NK-92 (cell line): Measurements from ENCODE around the gene UBA52.
"Not testable (repeated sequence)": the region's sequence is repeated elsewhere in the genome, so short reads cannot be mapped to it uniquely, and the experiment has no call there.

Experiments
- DNase-seq: peaks from one replicate; lab custom pipeline; 2025; ENCODE audit not compliant: unreplicated experiment; lab: John Stamatoyannopoulos, UW

The UBA52 gene

DNA sequence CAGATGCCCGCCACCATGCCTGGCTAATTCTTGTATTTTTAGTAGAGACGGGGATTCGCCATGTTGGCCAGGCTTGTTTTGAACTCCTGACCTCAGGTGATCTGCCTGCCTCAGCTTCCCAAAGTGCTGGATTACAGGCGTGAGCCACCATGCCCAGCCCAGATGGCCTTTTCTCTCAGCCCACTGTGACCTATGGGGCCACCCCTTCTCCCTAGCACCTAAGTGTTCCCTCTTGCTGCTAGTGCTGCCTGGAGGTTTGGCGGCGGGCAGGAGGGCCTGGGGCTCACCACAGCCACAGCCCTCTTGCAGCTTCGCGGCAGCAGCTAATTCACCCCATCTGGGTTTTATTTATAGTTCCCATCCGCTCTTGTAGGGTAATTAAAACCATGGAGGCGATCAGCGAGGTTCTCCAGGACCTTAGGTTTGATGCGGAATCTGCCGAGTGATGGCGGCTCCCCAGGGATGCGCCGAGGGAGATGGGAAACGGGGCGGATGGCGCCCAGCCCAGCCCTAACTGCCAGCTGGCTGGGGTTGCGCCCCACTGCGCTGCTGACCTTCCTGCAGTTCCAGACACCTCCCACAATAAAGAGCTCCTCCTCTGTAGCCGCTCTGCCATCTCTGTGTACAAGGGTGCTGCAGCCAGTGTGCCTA, 20.2 kb downstream of the UBA52 start:
- DNase-seq: no peak

DNA sequence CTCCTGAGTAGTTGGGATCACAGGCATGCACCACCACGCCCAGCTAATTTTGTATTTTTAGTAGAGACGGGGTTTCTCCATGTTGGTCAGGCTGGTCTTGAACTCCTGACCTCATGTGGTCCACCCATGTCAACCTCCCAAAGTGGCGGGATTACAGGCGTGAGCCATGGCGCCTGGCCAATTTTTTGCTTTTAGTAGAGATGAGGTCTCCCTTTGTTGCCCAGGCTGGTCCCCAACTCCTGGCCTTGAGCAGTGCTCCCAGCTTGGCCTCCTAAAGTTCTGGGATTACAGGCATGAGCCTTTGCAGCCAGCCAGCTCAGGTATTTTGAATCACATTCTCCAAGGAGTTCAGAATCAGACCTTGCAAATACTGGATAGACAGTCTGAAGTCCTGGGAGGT, 21.1 kb downstream of the UBA52 start:
- not testable (repeated sequence) for DNase-seq

DNA sequence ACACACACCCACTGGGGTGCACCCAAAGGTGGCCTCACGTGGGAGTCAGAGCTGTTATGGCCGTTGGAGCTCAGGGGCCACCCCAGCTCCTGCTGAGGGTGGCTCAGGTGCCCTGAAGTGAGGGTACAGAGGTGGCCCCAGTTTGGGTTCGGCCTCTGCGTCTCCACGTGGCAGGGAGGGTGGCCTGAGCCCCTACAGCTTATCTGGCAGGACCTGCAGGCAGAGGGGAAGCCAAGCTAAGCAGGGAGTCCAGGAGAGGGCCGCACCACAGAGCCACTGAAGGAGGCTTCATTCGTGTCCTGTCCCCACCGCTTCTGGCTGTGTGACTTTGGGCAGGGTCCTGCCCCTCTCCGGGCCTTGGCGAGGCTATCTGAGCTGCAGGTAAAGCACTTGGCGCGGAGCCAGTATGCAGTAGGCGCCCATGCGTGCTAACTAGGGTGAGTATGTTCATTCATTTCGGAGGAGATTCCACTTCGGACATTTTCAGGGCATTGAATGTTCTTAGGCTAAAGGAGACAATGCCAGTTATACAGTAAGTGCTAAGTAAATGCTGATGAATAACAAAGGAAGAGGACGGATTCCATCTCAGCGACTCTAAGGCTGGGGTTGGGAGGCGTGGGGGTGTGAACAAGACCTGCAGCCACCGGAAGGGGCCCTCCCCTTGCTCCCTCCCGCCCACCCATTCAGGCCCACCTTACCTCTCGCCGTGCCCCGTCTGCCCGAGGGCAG, 21.9 kb downstream of the UBA52 start:
- no peak for DNase-seq

GRCh38 chr19:18594096-18594823, 22.6 kb downstream of the UBA52 start:
- DNase-seq: no peak

GRCh38 chr19:18594824-18595373, 23.2 kb downstream of the UBA52 start:
- DNase-seq: no peak

DNA sequence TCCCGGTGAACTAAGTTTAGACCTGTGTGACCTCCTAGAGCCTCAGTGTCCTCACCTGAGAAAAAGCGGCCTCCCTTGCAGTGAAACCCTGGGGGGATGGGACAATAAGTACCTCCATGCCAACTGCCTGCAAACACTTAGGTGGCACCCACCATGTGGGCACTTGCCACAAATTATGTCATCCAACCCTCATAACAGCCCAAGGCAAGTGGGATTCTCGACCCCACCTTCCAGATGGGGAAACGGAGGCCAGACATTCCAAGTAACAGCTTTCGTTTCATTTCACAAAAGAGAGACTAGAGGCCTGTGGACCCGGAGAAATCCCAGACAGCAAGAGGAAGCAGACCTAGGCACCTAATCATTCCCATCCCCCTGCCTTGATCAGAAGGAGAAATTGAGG, 23.8 kb downstream of the UBA52 start:
- DNase-seq: no peak

DNA sequence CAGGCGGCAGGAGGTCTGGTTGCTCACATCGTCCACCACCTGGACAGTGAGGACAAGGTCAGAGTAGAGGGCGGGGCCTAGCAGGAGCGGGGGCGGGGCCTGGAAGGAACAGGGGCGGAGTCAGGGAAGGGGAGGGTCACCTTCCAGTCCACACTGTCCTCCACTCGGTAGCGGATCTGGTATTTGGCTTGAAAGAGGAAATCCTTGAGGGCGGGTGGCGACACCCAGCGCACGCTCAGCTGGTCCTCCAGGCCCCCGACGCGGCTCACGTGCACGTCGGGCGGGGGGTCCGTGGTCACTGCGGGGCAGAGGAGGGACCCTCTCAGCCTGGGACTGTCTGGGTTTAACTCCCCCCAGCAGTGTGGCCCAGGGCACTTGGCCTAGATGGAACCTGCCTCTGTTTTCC, 25.1 kb downstream of the UBA52 start:
- DNase-seq: no peak

DNA sequence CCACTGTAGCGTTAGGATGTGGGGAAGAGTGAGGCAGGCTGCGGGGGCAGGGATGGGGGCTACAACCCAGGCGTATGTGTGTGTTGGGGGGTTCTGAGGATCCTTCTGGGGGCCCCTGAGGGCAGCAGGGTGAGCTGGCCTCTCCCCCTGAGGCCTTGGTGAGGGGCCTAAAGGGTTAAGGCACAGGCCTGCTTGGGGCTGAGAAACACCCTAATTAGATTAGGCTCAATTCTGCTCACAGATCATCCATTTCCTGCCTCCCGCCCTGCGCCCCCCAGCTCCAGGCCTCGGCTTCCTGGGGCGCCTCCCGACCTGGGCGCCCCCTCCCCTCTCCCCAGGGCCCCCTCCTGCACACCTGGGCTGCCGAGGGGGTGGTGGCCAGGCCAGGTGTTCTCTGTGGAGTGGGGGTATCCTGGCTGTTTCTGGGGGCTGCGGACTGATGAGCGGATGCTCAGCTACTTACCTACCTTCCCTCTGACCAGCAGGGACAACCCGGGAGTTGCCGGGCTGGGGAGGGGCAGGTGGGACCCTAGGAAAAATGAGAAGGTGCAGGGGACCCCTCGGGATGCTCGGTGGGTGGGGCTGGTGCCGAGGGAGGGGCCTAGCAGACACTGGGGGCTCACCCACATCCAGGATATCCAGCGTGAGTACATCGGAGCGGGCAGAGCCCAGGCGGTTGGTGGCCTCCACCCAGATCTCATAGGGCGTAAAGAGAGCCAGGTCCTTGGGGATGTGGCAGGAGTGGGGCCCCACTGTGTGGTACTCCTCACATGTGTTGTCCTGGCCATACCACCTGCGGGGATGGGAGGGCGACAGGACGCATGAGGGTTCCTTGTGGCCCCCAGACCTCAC, 26.4 kb downstream of the UBA52 start:
- DNase-seq: no peak

DNA sequence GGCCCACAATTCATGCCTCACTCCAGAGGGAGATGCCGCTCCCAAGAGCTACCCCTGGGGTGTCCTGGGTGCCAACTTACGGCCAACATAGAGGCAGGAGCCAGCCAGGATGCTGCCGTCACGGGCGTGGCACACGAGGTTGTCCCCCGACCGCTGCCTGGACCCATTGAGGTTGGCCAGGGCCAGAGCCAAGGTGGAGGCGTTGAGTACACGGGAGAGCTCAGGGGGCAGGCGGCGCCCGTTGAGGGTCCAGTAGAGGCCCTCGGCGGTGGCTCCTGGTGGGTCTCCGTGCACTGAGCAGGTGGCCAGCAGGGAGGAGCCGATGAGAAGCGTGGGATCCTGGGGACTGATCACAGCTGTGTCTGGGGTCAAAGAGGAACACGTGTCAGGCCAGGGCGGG, 27.8 kb downstream of the UBA52 start:
- no peak for DNase-seq

DNA sequence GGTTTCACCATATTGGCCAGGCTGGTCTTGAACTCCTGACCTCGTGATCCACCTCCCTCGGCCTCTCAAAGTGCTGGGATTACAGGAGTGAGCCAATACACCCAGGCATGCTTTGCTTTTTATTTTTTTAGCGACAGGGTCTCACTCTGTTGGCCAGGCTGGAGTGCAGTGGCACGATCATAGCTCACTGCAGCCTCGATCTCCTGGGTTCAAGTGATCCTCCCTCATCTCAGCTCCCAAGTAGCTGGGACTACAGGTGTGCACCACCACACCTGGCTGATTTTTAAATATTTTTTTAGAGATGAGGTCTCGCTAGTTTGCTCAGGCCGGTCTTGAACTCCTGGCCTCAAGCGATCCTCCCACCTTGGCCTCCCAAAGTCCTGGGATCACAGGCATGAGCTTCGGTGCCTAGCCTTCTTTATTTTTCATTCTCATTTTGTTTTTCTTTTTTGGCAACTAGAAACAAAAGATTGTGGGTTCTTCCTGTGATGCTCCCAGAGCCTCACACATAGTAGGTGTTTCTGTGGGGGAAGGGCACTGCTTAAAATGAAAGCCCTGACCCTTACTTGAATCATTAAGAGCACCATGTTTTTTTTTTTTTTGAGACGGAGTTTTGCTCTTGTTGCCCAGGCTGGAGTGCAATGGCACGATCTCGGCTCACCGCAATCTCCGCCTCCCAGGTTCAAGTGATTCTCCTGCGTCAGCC, 29.2 kb downstream of the UBA52 start:
- not testable (repeated sequence) for DNase-seq

- DNase-seq: no peak
Observed at GRCh38 chr19:18601875-18602274, 30.2 kb downstream of the UBA52 start.

DNA sequence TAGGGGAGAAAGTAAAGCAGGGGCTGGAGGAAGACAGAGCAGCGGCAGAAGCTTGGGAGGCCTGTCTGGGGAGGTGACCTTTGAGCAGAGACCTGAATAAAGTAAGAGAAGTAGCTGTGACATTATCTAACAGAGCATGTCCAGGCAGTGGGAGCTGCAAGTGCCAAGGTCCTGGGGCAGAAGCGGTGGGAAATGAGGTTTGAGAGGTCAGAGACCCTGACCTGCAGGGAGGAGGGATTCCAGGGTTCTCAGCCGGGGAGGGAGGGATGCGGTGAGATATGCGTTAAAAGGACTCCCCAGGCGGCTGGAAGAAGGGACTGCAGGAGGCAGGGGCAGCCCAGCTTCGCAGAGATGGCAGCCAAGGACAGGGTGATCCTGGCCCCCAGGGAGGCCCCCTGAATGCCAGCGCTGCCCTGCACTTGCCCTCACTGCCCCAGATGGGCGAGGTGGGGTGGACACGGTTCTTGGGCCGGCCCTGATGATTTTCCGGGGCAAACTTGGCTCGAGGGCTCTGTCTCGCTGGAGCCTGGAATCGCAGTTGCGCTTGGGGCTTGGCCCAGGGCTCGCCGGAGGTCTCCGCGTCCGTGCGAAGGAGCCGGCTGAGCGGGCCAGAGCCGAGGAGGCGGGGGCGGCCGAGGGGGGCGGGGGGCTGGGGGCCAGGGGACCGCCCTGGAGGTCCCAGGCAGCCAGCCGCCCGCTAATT, 31.7 kb downstream of the UBA52 start:
- no peak for DNase-seq

DNA sequence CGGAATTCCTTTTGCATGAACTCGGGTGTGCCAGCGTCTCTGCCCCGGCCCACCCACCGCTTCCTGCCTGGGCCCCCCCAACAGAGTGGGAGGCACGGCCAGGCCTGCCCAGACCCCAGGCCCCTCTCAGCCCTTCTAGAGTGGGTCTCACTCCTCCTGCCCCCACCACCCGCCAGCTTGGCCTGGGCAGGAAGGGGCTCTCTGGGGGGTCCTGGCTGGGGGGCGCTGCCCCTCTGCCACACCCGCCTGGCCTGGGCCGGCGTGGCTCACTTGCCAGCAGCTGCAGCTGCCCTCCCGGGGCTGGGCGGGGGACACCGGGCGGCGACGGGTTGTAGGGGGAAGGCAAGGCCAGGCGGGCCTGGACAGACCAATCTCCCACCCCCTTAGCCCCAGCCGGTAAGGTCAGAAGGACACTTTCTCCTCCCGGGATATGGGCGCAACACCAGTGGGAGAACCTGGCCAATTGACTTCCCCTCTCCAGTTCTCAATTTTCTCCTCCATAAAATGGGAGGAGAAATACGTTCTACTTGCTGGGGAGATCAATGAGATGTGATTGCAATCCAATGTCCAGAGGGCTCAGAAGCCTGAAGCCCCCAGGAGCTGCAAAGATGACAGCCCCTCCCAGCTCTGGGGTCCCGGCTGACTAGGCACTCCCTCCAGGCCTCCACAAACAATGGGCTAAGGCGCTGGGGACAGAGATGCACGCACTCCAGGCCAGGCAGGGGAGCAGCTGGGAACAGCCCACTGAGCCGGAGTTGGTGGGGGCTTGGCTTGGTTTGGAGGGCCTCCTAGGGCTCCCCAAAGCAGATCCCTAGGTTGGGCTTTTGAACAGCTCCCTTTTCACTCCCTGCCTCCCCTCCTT, 32.5 kb downstream of the UBA52 start:
- DNase-seq: no peak

DNA sequence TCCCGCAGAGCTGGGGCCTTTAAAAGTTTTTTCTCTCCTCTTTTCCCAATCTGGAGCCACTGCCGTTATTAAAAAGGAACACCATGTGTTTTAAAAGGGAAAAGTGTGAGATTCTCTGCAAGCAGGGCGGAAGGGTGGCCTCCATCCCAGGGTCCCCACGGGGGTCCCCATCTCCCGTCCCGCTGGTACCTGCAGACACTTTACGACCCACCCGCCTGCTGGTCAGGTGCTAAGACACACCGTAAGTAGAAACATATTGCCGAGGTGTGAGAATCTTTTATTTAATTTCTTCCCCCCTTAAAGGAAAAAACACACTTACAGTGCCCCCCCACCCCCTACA, 33.1 kb downstream of the UBA52 start:
- no peak for DNase-seq

GRCh38 chr19:18605196-18605545, 33.5 kb downstream of the UBA52 start:
- DNase-seq: no peak

- no peak for DNase-seq
Observed at GRCh38 chr19:18605546-18606280, 34.1 kb downstream of the UBA52 start.

DNA sequence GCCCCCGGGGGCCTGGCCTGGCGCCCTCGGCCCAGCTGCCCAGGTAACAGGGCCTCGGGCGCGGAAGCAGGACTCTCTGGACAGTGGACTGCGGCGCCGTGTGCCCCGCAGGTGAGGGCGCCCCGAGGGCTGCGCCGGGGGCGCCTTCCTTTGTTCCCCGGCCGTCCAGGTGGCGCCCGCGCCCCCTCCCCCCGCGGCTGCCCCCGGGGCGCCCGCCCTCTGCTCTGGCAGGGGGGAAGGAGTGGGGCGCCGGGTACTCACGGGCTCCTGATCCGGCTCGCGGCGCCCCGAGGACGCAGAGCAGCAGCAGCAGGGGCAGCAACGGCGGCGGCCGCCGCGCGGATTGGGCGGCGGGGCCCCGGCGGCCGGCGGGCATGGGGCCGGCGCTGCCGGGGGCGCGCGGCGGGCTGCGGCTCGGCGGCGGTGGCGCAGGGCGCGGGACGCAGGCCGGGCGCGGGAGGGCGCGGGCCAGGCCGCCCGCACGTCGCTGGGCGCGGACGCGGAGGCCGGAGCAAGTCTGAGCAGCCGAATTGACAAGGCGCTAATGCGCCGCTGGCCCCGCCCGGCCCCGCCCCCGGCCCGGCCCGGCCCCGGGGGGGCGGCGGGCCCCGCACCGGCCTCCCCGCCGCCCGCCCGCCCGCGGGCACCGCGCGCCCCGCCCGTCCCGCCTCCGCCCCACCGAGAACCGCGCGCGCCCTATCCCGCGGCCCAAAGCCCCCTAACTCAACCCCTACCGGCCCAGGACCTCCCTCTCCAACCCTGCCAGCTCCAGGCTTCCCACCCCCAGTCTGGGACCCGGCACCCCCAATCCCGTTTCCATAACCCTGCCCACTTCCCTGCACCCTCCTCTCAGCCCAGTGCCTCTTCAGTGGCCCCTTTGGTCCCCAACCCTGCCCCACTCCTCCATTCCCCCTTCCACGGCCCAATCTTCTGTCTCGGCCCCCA, 34.9 kb downstream of the UBA52 start, which contains the start of gene CRLF1:
CRLF1 (minus strand) TSS at position 519 of the 945 bp plus-strand sequence; CDS start at position 376, 143 bp downstream.
- no peak for DNase-seq
